ENCODE measurements around the gene GRIP2.

GRCh38 chr3:14445773-14446172 lies 94.4 kb downstream of the GRIP2 start:
- TF ChIP-seq MAX (IDR thresholded peaks at IDR 0.05; ENCODE audit: low read depth, low read length) (no peak), POLR2A (IDR thresholded peaks at IDR 0.05; ENCODE audit: extremely low read depth, insufficient read length) (no peak), CTCF (IDR thresholded peaks at IDR 0.05; ENCODE audit: low read depth, low read length) (no peak)
